H9 (cell line): ENCODE results near the gene CDKAL1. TPM values are rescaled to one million over a fixed set of nuclear protein-coding genes. Genes with fewer than 3 reads are reported as not detected.

Experiments
- DNase-seq: peaks from one replicate; pipeline ENCODE4 v3.0.0-alpha.2; 2017
- H2AFZ ChIP-seq: one replicate; pipeline ENCODE4 v1.6.1; 2013; ENCODE audit warnings: mild to moderate bottlenecking, low read length, control low read depth, moderate library complexity
- H2AK5ac ChIP-seq: 2 replicates; pipeline ENCODE4 v1.6.1; 2013; ENCODE audit warnings: low read length, control low read depth, mixed read lengths; ENCODE audit not compliant: insufficient read length
- H2BK120ac ChIP-seq: one replicate; pipeline ENCODE4 v1.6.1; 2013; ENCODE audit warnings: low read depth, mild to moderate bottlenecking, low read length, control low read depth, inconsistent platforms; ENCODE audit not compliant: poor library complexity, severe bottlenecking
- H2BK12ac ChIP-seq: 2 replicates; pipeline ENCODE4 v1.6.1; 2013; ENCODE audit warnings: low read length, control low read depth, mixed read lengths, low read depth; ENCODE audit not compliant: insufficient read length
- H2BK15ac ChIP-seq: 2 replicates; pipeline ENCODE4 v1.6.1; 2013; ENCODE audit warnings: low read depth, low read length, control low read depth
- H2BK20ac ChIP-seq: one replicate; pipeline ENCODE4 v1.6.1; 2013; ENCODE audit warnings: low read depth, mild to moderate bottlenecking, low read length, control low read depth, inconsistent platforms; ENCODE audit not compliant: poor library complexity, severe bottlenecking
- H2BK5ac ChIP-seq: 2 replicates; pipeline ENCODE4 v1.6.1; 2013; ENCODE audit warnings: low read length, control low read depth, mixed read lengths; ENCODE audit not compliant: insufficient read length
- H3K14ac ChIP-seq: 2 replicates; pipeline ENCODE4 v1.6.1; 2013; ENCODE audit warnings: low read length, control low read depth; ENCODE audit not compliant: insufficient read depth
- H3K18ac ChIP-seq: 2 replicates; pipeline ENCODE4 v1.6.1; 2013; ENCODE audit warnings: low read depth, mild to moderate bottlenecking, mixed read lengths, low read length, control low read depth; ENCODE audit not compliant: insufficient read length
- H3K23ac ChIP-seq: 2 replicates; pipeline ENCODE4 v1.6.1; 2013; ENCODE audit warnings: low read length, control low read depth, mixed read lengths, low read depth; ENCODE audit not compliant: insufficient read length
- H3K23me2 ChIP-seq: 2 replicates; pipeline ENCODE4 v1.6.1; 2013; ENCODE audit warnings: low read depth, mild to moderate bottlenecking, mixed read lengths, low read length, control low read depth; ENCODE audit not compliant: insufficient read length, poor library complexity, severe bottlenecking
- H3K27ac ChIP-seq: 2 replicates; pipeline ENCODE4 v1.5.1; 2013; ENCODE audit warnings: low read length, control low read depth, mixed read lengths, low read depth; ENCODE audit not compliant: insufficient read length
- H3K27me3 ChIP-seq: 2 replicates; pipeline ENCODE4 v1.6.1; 2013; ENCODE audit warnings: low read length, control low read depth, inconsistent platforms; ENCODE audit not compliant: insufficient read depth
- H3K4ac ChIP-seq: 2 replicates; pipeline ENCODE4 v1.6.1; 2013; ENCODE audit warnings: low read depth, mild to moderate bottlenecking, control low read depth, inconsistent platforms, low read length, moderate library complexity
- H3K4me1 ChIP-seq: 2 replicates; pipeline ENCODE4 v1.6.1; 2013; ENCODE audit warnings: low read length, control low read depth, inconsistent platforms; ENCODE audit not compliant: insufficient read depth
- H3K4me2 ChIP-seq: 2 replicates; pipeline ENCODE4 v1.6.1; 2013; ENCODE audit warnings: low read length, control low read depth, mixed read lengths; ENCODE audit not compliant: insufficient read length, insufficient read depth
- H3K56ac ChIP-seq: 2 replicates; pipeline ENCODE4 v1.6.1; 2013; ENCODE audit warnings: low read depth, mild to moderate bottlenecking, mixed read lengths, low read length, control low read depth; ENCODE audit not compliant: insufficient read length
- H3K79me1 ChIP-seq: 2 replicates; pipeline ENCODE4 v1.6.1; 2013; ENCODE audit warnings: low read depth, mild to moderate bottlenecking, moderate library complexity, low read length, control low read depth, inconsistent platforms; ENCODE audit not compliant: insufficient read depth, poor library complexity, severe bottlenecking
- H3K79me2 ChIP-seq: 2 replicates; pipeline ENCODE4 v1.6.1; 2013; ENCODE audit warnings: low read length, control low read depth, inconsistent platforms; ENCODE audit not compliant: insufficient read depth
- H3K9ac ChIP-seq: 2 replicates; pipeline ENCODE4 v1.6.1; 2013; ENCODE audit warnings: low read length, control low read depth, mixed read lengths; ENCODE audit not compliant: insufficient read length; ENCODE audit errors: extremely low read depth
- H3K9me3 ChIP-seq: one replicate; pipeline ENCODE4 v1.6.1; 2013; ENCODE audit warnings: low read depth, low read length, inconsistent platforms; ENCODE audit not compliant: control insufficient read depth
- H3T11ph ChIP-seq: one replicate; pipeline ENCODE4 v1.6.1; 2013; ENCODE audit warnings: mild to moderate bottlenecking, low read length, control low read depth, inconsistent platforms
- H4K20me1 ChIP-seq: one replicate; pipeline ENCODE4 v1.6.1; 2013; ENCODE audit not compliant: control insufficient read depth, insufficient read length, insufficient read depth
- H4K5ac ChIP-seq: 2 replicates; pipeline ENCODE4 v1.6.1; 2013; ENCODE audit warnings: low read depth, mild to moderate bottlenecking, mixed read lengths, low read length, control low read depth; ENCODE audit not compliant: insufficient read length
- H4K8ac ChIP-seq: replicated peaks from 2 replicates; pipeline ENCODE4 v1.6.1; 2013; ENCODE audit warnings: low read length, control low read depth, mixed read lengths, low read depth; ENCODE audit not compliant: insufficient read length
- H4K91ac ChIP-seq: 2 replicates; pipeline ENCODE4 v1.6.1; 2013; ENCODE audit warnings: low read depth, mild to moderate bottlenecking, moderate library complexity, mixed read lengths, low read length, control low read depth; ENCODE audit not compliant: insufficient read length
- H3K27ac Mint-ChIP-seq, 3 experiments: 2 replicates in 2 of 3; 3 replicates in 1 of 3; pipeline ENCODE4 v1.8.0; 2020 to 2021; ENCODE audit warnings: mixed read lengths in 3 of 3, mild to moderate bottlenecking in 1 of 3, moderate library complexity in 1 of 3
- H3K27me3 Mint-ChIP-seq: 2 replicates; pipeline ENCODE4 v1.8.0; 2021; ENCODE audit warnings: low read depth, mild to moderate bottlenecking, moderate library complexity, mixed read lengths
- H3K36me3 Mint-ChIP-seq, 3 experiments: 2 replicates in 2 of 3; 3 replicates in 1 of 3; pipeline ENCODE4 v1.8.0; 2020 to 2021; ENCODE audit warnings: low read depth in 3 of 3, mixed read lengths in 3 of 3; ENCODE audit not compliant: insufficient read depth in 1 of 3
- H3K4me1 Mint-ChIP-seq, 2 experiments: 2 replicates each; pipeline ENCODE4 v1.8.0; 2020; ENCODE audit warnings: mixed read lengths in 2 of 2
- H3K4me3 Mint-ChIP-seq, 2 experiments: 2 replicates in 1 of 2; 3 replicates in 1 of 2; pipeline ENCODE4 v1.8.0; 2020 to 2021; ENCODE audit warnings: mild to moderate bottlenecking in 2 of 2, mixed read lengths in 2 of 2, moderate library complexity in 1 of 2
- H3K9me3 Mint-ChIP-seq, 2 experiments: 2 replicates in 1 of 2; 3 replicates in 1 of 2; pipeline ENCODE4 v1.8.0; 2020; ENCODE audit warnings: mild to moderate bottlenecking in 2 of 2, mixed read lengths in 2 of 2, moderate library complexity in 1 of 2
- CTCF ChIP-seq: fragments of 200-600 bp; sonication (generic); conservative IDR thresholded peaks from 3 replicates; pipeline ENCODE4 v1.8.0; 2021; ENCODE audit warnings: antibody characterized with exemption, mild to moderate bottlenecking
- WGBS: extraction: QIAGEN DNeasy Blood & Tissue Kit; methylation state at CpG from one replicate; pipeline ENCODE4 v1.1.7; 2013; ENCODE audit warnings: missing lambda C conversion rate, low lambda C conversion rate, mixed read lengths; ENCODE audit not compliant: insufficient read length; ENCODE audit errors: extremely low coverage; 5-methylcytosine and 5-hydroxymethylcytosine counted together
- total RNA-seq: library from RNA; stranded (reverse); gene quantifications from 2 replicates; pipeline ENCODE4 v1.2.1, GENCODE V29; 2021

Gene CDKAL1
- total RNA-seq, 1 experiment from 2014 or later = 23.0 TPM

GRCh38 chr6:20773822-20774221 is 239.6 kb downstream of the CDKAL1 start:
- DNase-seq = no peak
- Histone ChIP-seq H3K9ac (no peak overlapping the region), H2BK20ac (no peak overlapping the region), H3T11ph (no peak overlapping the region), H4K20me1 (no peaks in the 10 kb centered on the region), H4K5ac (no peak overlapping the region), H3K9me3 (no peaks in the 10 kb centered on the region), H2AK5ac (no peak overlapping the region), H2BK15ac (no peak overlapping the region), H3K79me1 (no peaks in the 10 kb centered on the region), H3K79me2 (no peaks in the 10 kb centered on the region), H2BK12ac (no peak overlapping the region), H3K18ac (no peak overlapping the region), H4K91ac (no peak overlapping the region), H3K27me3 (no peaks in the 10 kb centered on the region), H2AFZ (no peak overlapping the region), H3K4ac (no peak overlapping the region), H3K56ac (no peak overlapping the region), H4K8ac (no peak overlapping the region), H2BK120ac (no peak overlapping the region), H2BK5ac (no peak overlapping the region), H3K27ac (no peak overlapping the region), H3K23ac (no peak overlapping the region), H3K14ac (no peak overlapping the region), H3K23me2 (peaks cover 2% of the 10 kb centered on the region), H3K4me2 (no peak overlapping the region), H3K4me1 (no peaks in the 10 kb centered on the region; the same call in 1 of the 2 replicates)
- Mint-ChIP-seq H3K27me3 (no peaks in the 10 kb centered on the region), H3K4me1 (peaks cover 12 to 26% of the 10 kb centered on the region in 2 experiments), H3K36me3 (no peaks in the 10 kb centered on the region), H3K27ac (no peak overlapping the region), H3K4me3 (no peak overlapping the region), H3K9me3 (no peaks in the 10 kb centered on the region)
- no peak for TF ChIP-seq CTCF
- no CpG with 5 or more reads among the region's 1 CpG for WGBS
